Non-pigmented ciliary epithelial cell (primary cell): Measurements from ENCODE around the gene LSAMP.

Source experiments
- DNase-seq: peaks from one replicate; pipeline ENCODE4 v3.0.0-alpha.2; 2010; ENCODE audit warnings: low read depth

The LSAMP gene

DNA sequence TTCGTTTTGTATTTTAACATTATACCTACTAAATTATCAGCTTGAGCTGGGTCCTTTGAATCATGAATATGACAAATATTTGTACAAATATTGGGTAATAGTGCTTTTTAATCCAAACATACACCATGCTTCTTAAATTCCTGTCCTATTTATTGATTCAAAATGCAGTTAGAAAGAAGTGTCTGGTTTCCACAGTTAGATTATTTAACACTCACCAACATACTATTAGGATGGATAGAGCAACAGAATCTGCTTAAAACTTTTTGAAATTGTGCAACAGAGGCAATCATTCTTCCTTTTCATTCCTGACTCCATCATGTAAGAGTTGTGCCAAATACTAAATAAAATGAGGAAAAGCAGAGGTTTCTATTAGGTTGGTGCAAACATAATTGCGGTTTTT lies 281.2 kb downstream of the LSAMP start:
- DNase-seq, result no peak

DNA sequence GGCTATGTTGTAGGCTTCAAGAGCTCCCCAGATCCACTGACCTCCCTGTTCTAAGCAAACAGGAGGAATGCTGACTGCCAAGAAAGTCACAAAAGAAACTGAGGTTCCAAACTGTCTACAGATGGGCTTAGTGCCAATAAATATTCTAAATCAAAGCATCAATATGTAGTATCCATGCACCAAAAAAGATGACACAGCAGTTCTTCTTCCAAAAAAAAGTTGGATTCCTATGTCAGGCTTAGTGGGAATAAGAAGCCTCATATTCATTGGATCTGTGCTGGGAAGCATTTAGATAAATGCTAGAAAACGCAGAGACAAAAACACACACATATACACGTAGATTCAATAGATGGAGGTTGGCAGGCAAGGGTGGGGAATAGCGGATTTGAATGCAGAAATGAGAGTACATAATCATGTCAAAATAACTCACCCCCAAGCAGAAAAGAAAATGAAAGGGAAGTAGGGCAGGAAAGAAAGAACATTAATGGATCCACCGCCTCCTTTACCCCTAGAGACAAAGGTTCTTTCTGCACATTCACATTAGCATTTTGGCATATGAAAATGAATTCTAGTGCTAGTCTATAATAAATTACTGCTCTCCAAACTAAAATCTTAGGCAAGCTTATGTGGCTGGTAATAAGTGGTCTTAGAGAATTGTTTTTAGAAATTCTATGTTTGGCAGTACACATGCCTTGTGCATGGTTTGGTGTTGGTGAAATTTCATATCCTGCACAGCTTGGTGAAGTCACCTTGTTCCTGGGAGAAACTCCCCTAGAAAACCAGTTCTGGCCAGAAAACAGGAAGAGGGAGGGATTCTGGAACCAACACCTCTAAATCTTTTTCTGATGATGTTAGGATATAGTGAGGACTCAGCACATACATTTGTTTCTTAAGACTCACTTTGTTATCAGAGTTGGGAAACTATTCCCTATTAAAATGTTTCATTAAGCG lies 283.4 kb downstream of the LSAMP start:
- no peak for DNase-seq

DNA sequence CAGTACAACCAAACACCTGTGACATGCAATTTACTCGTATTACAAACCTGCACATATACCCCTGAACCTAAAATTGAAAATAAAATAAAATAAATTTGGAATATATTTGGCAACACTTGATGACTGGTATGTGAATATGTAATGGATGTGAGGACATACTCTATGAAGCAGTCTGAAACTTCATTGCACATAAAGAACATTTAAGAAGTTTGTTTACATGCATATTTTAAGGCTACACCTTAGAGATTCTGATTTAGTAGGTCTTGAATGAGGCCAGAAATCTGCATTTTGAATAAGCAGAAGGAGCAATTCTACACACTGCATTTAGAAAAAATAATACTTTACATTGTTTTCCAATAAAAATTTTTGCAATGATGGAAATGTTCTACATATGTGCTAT lies 284.7 kb downstream of the LSAMP start:
- DNase-seq, result no peak

DNA sequence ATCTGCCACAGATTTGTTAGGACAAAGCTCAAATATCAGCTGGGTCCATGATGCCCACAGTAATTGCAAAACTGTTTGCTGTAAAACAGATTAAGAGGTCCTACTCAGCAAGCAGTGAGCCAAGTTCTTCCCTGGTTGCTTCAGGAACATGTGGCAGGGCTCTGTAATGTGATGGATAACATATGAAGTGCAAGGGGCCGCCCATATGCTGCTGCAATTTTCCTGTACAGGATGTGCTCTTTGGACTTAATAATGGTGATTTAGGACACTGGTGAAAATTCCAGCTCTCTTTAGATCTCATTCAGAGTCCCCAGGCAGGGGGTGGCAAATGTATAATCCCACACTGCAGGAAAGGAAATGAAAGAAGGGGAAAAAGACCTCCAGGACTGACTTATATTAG lies 289.4 kb downstream of the LSAMP start:
- DNase-seq, result no peak

DNA sequence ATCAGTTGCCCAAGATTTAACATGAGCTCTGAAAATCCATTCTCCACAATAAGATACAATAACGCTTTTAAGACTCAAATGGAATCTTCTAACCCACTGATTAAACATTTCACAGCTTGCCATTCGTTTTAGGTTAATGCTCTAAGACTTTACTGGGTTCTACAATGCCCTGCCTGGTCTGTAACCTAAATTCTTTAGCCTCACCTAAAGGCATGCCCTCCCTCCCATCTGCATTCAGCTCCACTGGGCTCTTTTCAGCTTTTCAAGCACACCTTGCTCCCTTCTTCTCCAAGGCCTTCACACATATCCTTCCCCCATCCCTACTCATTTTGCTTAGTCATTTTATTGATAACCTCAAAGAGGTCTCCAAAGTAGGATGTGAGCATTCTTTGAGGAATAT lies 290.9 kb downstream of the LSAMP start:
- DNase-seq, result no peak

DNA sequence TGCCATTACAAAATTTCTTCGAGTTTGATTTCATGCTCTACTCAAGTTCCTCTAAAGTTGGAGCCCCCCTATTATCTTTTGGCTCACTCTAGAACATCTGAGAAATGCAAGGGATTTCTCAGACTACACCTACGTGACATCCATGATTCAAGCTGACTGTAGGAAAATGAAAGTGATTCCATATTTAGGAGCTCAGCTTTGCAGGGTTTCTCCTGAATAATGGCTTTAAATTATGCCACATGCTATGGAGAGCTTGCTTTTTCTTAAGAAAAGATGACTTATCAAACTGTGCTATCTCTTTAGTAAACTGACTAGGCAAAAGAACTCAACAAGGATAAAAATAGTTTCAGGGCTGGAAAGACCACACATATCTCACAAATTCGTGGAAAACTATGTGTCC lies 292.1 kb downstream of the LSAMP start:
- DNase-seq, result no peak

DNA sequence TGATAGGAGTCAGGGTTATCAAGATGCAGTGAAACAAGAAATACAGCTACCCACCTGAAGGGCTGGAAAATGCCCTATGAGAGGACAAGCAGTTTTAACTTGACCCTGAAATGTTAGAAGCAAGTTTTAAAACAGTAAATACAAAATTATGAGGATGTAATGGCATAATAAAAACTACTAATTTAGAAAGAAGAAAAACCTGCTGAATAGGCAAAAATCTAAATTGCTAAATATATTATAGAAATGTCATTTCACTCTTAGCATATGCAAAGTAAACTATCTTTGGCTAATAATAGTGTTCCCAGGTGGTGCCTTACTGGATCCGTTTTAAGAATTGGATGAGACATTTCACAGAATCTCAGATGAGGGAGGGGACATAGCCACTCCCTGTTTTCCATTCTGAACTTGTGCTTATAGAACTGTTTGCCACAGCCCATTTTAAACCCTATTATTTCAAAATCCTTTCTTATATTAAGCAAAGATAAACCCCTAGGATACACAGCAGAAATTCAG lies 294.6 kb downstream of the LSAMP start:
- no peak for DNase-seq

DNA sequence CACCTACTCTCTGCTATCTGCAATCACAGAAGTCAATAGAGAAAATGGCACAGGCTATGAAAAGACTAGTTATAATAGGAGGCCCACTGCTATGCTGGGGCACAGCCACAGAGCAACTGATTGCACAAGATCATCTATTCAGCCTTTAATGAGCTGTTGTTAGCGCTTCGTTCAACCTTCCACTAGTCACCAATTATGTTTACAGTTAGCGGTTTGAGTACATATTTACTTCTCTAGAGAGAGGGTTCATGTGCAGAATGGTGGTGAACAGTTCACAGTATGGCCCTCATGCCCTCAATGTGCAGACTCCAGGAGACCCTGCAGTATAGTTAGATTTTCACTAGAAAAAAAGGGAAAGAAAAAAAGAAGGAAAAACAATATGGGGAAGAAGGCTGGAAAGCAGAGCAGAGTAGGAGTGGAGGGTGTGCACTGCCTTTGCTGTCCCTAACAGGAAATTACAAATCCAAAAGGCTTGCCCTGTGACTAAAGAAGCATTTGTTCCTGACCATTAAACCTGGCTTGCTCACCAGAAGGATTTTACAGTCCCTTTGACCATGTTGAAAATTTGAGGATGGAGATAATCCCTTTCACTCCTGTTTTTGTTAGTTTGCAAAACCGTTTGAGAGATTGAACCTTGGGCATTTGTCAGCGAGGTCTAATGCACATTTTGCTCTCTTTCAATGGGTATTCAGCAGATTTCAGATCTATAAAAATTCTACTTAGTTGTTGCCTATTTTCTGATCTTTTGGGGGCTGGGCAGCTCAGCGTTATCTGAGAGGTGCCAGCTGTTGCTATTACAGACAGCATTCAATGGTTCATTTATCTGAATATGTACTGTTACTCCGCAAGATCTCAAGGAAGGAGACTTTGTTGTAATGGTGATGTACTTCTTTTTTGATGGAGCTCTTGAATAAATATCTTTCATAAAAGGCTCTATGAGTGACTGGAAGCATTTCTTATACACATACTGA lies 296.1 kb downstream of the LSAMP start:
- no peak for DNase-seq

DNA sequence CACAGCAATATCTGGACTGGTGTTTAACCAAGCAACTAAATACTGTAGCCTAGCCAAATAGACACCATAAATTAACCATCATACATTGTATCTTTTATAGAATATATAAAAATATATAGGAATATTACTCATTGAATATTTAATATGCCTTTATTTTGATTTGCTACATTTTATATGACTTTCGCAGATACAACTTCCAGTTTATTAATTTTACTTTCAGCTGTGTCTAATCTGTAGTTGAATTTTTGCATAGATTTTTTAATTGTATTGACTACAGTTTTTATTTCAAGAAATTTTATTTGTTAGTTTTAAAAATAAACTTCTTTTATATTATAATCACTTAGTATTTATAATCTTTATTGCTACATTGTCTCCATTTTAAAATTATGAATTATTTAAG lies 299.7 kb downstream of the LSAMP start:
- no peak for DNase-seq

DNA sequence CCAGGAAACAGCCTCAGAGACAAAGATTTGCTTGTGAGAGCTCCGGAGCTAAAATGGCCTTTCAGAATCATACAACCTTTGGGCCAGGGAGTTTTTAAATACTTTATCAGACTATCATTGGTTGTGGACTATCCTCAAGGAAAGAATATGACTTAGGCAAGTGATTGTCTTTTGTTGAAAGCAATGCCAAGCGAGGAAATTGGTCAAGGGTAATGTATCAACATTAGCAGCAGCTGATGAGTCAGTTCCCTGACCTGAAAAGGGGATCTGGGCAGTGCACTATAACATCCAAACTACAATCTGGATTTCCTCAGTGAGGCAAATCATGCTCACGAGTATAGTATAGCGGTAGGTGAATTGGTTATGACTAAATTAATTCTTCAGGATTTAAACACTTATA lies 303.6 kb downstream of the LSAMP start:
- no peak for DNase-seq

DNA sequence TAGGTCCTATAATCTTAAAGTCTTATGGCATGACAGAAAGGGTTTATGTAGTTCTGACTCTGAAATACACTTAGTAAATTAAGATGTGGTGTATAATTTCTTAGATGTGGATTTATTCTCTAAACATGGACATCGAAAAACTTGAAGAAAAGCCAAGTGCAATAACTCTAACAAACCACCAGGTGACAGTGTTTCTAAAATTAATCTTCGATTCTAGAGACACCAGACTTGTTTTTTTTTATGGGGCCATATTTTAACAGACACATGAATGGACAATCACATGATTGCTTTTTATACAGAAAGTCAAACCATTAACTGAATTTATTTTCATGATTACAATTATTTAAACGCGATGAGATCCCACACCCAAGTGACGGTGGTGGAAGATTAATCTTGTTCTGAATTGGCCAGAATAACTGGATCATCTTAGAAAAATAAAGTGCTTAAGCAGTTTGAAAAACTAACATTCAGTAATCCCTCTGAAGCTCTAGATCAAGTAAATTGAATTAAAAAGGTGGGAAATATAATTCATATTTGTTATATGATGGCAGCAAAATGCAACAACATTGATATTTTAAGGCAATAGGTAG lies 305.1 kb downstream of the LSAMP start:
- DNase-seq, result no peak

DNA sequence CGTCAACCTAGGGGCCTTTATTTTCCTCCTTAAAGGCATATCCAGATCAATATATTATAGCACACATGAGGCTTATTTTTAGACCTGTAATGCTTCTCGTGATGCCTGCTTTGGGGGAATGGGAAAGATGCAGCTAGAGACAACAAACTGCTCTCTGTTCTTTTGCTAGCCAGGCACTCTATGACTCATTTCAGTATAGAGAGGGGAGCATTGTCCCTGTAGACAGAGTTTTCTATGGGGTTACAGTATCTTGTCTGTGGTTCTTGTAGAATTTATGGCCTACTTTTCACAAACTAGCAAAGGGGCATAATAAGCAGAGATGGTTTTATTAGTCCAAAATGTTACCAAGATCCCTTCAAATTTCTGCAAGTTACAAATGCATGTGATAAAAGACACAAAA lies 305.6 kb downstream of the LSAMP start:
- no peak for DNase-seq

DNA sequence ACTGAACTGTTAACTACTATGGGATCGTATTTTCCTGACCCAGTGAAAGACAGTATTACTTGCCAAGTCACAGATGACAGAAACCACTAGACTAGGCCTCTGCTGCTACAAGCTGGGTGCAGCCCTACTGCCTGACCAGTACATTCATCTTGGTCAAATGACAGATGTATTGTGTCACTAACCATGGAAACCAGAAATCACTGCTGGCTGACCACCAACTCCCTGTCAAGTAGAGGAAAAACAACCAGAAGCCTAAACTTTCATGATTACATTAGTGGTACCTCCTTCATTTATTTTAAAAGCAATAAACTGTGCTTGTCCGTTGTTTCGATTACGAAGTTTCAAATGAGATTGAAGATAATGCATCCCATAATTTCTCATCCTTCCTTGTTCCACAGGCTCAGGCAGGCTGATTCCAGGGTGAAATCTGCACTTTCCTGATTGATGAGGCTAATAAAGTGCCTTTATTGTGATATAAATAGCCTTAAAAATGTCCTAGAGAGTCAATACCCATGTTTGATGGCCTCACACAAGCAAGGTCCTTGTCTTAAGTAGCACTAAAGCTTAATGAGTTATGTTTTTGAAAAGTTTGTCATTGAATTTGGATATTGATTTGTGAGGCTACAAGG lies 309.7 kb downstream of the LSAMP start:
- DNase-seq, result no peak

DNA sequence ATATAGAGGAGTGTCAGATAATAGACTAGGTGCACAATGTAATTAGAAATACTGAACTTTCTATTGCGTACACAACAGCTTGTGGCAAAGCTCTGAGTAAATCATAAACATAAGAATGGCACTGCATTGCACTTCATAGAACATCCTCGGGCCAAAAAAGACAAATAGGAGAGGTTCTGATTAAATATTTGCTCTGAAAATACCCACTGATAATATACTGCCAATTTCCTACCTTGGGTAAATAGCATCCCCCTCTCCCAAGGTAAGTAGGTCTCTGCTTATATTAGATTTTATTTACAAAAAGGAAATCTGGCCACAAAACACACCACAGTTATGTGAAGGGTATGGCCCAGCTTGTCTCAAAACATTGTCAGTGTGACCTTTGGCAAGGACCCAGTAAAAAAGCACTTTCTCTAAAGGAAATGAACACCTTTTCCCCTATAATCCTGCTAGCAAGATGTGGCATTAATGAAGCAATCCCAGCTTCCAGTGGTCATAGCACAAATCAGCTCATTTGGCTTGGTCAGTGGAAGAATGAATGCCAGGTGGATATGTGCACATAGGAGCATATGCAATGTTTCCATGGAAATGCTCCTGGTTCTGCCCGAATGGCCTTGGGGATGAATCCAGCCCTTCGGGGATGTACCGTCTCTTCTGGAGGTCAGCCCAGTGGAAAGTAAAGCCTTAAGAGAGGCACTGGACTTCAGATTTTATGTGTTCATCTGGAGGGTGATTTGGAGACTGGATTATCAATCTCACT lies 315.9 kb downstream of the LSAMP start:
- no peak for DNase-seq

DNA sequence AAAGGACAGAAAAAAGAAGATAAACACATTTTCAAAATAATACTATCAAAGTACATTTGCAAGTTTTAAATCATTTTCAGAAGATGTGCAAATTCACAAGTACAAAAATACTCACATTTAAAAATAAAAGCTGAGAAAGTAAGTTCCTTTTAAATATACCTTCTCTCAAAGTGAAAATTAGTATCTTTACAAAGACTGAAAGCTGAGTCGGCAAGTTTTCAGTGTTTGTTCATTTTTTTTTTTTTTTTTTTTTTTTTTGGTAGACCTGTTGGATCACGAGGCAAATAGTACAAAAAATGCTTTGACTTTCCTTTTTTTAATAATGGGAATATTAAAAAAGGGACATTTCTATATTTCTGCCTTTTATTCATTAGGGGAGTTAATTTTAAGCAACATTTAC lies 317.8 kb downstream of the LSAMP start:
- no peak for DNase-seq

DNA sequence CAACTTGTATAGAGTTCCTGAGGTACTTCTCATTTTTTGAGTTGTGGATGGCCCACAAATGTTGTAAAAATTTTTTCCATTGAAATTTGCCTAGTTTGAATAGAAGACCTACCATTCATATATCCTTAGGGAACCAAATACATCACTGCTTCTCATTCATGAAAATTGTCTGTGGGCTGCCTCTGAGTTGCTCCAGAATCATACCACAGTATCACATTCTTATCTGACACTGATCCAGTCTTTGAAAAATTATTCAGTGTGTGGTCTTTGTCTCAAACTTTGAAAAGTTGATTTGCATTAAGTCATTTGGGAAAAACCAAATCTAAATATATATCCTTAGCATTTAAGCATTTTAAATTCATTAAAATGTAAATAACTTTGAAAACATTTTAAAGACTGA lies 321.1 kb downstream of the LSAMP start:
- DNase-seq, result no peak

DNA sequence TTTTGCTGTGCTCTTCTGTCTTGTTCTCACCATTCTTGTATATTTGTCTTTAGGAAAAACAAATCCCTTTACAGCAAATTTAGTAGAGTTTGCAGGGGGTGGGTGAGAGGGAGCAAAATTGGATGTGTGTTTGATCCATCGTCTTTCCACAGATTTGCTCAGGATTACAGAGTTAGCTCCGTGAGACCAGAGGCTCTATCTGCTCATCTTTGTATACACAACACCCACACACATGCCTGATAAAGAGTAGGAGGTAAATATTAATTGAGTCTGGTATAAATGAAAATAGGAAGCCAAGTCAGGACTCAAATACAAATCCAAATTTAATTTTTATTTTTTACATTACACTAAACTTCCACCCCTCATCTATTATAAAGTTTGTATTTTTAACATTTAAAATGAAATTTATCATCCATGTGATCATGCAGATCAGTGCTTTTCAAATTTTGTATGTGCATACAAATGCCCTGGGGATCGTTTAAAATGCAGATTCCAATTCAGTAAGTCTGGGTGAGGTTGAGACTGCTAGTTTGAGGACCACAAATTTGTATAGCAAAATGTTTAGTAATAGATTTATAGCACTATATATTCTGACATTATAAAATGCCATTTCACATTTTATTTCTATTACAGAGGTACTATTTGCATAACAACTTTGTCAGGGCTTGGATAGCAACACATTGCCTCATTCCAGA lies 326.7 kb downstream of the LSAMP start:
- no peak for DNase-seq

DNA sequence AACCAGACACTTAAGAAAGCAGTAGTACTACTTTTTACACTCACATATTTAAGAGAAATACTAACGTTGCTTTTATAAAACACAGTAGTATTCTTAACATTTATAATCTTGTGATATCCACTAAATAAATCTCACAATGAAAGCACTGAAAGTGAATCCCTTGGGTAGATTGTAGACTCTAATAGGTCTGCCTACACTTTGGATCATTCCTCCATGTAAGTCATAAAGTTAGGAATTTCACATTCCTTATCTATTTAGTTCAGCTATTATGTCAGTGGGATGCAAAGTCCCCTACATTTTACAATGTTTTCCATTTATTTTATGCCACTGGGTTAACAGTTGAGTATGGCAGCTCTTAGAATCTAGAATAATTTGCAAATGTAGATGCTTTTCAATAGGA lies 330.7 kb downstream of the LSAMP start:
- DNase-seq, result no peak

DNA sequence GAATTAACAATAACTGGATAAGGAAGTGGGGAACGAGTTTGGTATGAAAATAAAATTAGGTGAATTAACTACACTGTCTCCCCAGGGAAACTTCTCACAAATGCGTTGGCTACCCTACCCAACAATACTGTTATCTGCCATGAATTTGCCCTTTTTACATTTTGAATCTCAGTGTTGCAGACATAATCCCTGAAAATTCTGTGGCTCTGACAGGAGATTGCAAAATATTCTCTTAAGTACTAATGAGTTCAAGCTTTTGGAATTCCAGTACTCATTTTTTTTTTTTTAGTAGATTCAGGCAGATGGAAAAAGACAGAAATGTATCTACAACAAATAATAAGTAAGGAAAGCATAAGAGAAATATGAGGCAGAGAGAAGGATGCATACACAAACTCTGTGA lies 332.6 kb downstream of the LSAMP start:
- no peak for DNase-seq

DNA sequence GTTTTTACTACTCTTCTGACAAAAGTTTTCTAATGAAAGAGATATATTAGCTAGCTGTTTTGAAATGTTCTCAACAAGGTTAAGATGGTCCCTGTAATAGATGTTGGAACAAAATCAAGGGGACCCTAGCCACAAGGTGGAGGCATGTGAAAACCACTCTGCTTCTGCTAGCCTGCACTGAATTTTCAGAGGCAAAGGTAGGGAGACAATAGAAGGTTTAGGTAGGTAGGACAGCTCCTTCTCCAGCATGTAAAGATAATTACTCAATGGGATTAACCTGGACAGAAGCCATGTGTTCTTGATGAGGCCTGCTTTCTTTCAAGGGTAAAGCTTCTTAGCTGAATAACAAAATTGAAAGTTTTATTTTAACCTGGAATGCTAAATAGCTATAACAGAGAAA lies 333.5 kb downstream of the LSAMP start:
- DNase-seq, result no peak
